HCEC 1CT (cell line): ENCODE data around the gene AP1M1.

Source experiments
- DNase-seq: peaks from one replicate; pipeline ENCODE4 v3.0.0-alpha.2; 2017

The AP1M1 gene

GRCh38 chr19:16208847-16209665 lies 11.3 kb downstream of the AP1M1 start:
- no peak for DNase-seq

GRCh38 chr19:16210168-16210567 lies 12.5 kb downstream of the AP1M1 start:
- DNase-seq, result no peak

GRCh38 chr19:16213076-16213475 lies 15.4 kb downstream of the AP1M1 start:
- no peak for DNase-seq

- DNase-seq, result no peak
These were observed 19.3 kb downstream of the AP1M1 start for GRCh38 chr19:16216744-16217670.

GRCh38 chr19:16217716-16218451 lies 20.2 kb downstream of the AP1M1 start:
- DNase-seq, result no peak

GRCh38 chr19:16218851-16219250 lies 21.1 kb downstream of the AP1M1 start:
- no peak for DNase-seq

GRCh38 chr19:16222806-16223205 lies 25.1 kb downstream of the AP1M1 start:
- no peak for DNase-seq

- DNase-seq, result no peak
These were observed 26.0 kb downstream of the AP1M1 start for GRCh38 chr19:16223746-16224145.

GRCh38 chr19:16224293-16225045 lies 26.8 kb downstream of the AP1M1 start:
- DNase-seq, result no peak

- no peak for DNase-seq
These were observed 27.8 kb downstream of the AP1M1 start for GRCh38 chr19:16225279-16226183.

- DNase-seq, result no peak
These were observed 28.5 kb downstream of the AP1M1 start for GRCh38 chr19:16226184-16226591.

- no peak for DNase-seq
These were observed 29.4 kb downstream of the AP1M1 start for GRCh38 chr19:16226878-16227836.

- no peak for DNase-seq
These were observed 30.3 kb downstream of the AP1M1 start for GRCh38 chr19:16227837-16228636.

- no peak for DNase-seq
These were observed 31.1 kb downstream of the AP1M1 start for GRCh38 chr19:16228637-16229321.

- DNase-seq, result no peak
These were observed 31.6 kb downstream of the AP1M1 start for GRCh38 chr19:16229322-16229641.

GRCh38 chr19:16232127-16232526 lies 34.4 kb downstream of the AP1M1 start:
- no peak for DNase-seq

- DNase-seq, result no peak
These were observed 34.9 kb downstream of the AP1M1 start for GRCh38 chr19:16232568-16232967.

- no peak for DNase-seq
These were observed 35.5 kb downstream of the AP1M1 start for GRCh38 chr19:16233081-16233776.
